Measurements from ENCODE around the gene INTS11. TPM values are rescaled to one million over a fixed set of nuclear protein-coding genes. Genes with fewer than 3 reads are reported as not detected.
A peak's percentile ranks its signal among the peaks of the same experiment; 100 is the strongest.

The INTS11 gene
- total RNA-seq, 2 donors from 2014 or later = 97.3 to 178 TPM

- peak overlapping the region in 1 of 2 donors; percentile 79 for H3K4me3 ChIP-seq
- peaks cover 35% of the 10 kb centered on the region for H3K4me1 ChIP-seq (replicated peaks)
- peak overlapping the region in 1 of 2 donors; percentile 93 for H3K27ac ChIP-seq
- no peak for DNase-seq (ENCODE audit: low spot score)
- peaks cover 0 to 33% of the 10 kb centered on the region in 2 donors for H3K36me3 ChIP-seq
- no peaks in the 10 kb centered on the region for H3K27me3 ChIP-seq (replicated peaks; ENCODE audit: insufficient read depth)
- intact Hi-C loops (cut with DNase I) = no loop called here
- WGBS = 55% methylated on average over 3 of the region's 3 CpGs
- H3K9me3 ChIP-seq = no peaks in the 10 kb centered on the region
- TF ChIP-seq CTCF (IDR thresholded peaks at IDR 0.05) = no peak
- TF ChIP-seq POLR2AphosphoS5 (IDR thresholded peaks at IDR 0.05) = no peak
- no peak for TF ChIP-seq POLR2A (IDR thresholded peaks at IDR 0.05)
Observed at GRCh38 chr1:1310109-1310385, 14.4 kb downstream of the INTS11 start.

- H3K27me3 ChIP-seq (replicated peaks; ENCODE audit: insufficient read depth) = no peaks in the 10 kb centered on the region
- DNase-seq (ENCODE audit: low spot score) = peak; percentile 35
- H3K9me3 ChIP-seq = no peaks in the 10 kb centered on the region
- peak overlapping the region; percentile 79 to 97 for H3K4me3 ChIP-seq
- intact Hi-C loops (cut with DNase I) = loop anchor here (5.0 kb wide), 1 partner anchor 38 kb away; the partner anchor contains the start of gene DVL1
- H3K4me1 ChIP-seq (replicated peaks) = peaks cover 40% of the 10 kb centered on the region
- TF ChIP-seq POLR2A (IDR thresholded peaks at IDR 0.05) (no peak), CTCF (IDR thresholded peaks at IDR 0.05) (no peak), POLR2AphosphoS5 (IDR thresholded peaks at IDR 0.05) (no peak)
- 25% methylated on average over 56 of the region's 57 CpGs for WGBS
- H3K36me3 ChIP-seq = peaks cover 0 to 33% of the 10 kb centered on the region in 2 donors
- peak overlapping the region; percentile 89 to 93 for H3K27ac ChIP-seq
Observed at GRCh38 chr1:1309251-1310108, 15.0 kb downstream of the INTS11 start.

- peaks cover 40% of the 10 kb centered on the region for H3K4me1 ChIP-seq (replicated peaks)
- peaks cover 0 to 26% of the 10 kb centered on the region in 2 donors for H3K36me3 ChIP-seq
- H3K27ac ChIP-seq = peak overlapping the region; percentile 89 to 93
- H3K9me3 ChIP-seq = no peaks in the 10 kb centered on the region
- no peak for TF ChIP-seq CTCF (IDR thresholded peaks at IDR 0.05)
- TF ChIP-seq POLR2AphosphoS5 (IDR thresholded peaks at IDR 0.05) = no peak
- TF ChIP-seq POLR2A (IDR thresholded peaks at IDR 0.05) = no peak
- intact Hi-C loops (cut with DNase I) = loop anchor here (5.0 kb wide), 1 partner anchor 38 kb away; the partner anchor contains the start of gene DVL1
- DNase-seq (ENCODE audit: low spot score) = no peak
- H3K4me3 ChIP-seq = peak overlapping the region; percentile 79 to 97
- WGBS = under 1% methylated on average over 45 of the region's 66 CpGs
- no peaks in the 10 kb centered on the region for H3K27me3 ChIP-seq (replicated peaks; ENCODE audit: insufficient read depth)
Observed at GRCh38 chr1:1308756-1309250, 15.7 kb downstream of the INTS11 start.

- no peaks in the 10 kb centered on the region for H3K27me3 ChIP-seq (replicated peaks; ENCODE audit: insufficient read depth)
- WGBS = under 1% methylated on average over 81 of the region's 131 CpGs
- H3K4me3 ChIP-seq = peak within 1 kb of the TSS; percentile 79 to 97
- peaks cover 40% of the 10 kb centered on the region for H3K4me1 ChIP-seq (replicated peaks)
- H3K36me3 ChIP-seq = peaks cover 0 to 19% of the 10 kb centered on the region in 2 donors
- intact Hi-C loops (cut with DNase I) = loop anchor here (5.0 kb wide), 1 partner anchor 39 kb away; the partner anchor contains the start of gene DVL1
- H3K9me3 ChIP-seq = no peaks in the 10 kb centered on the region
- TF ChIP-seq POLR2A (IDR thresholded peaks at IDR 0.05) (peak; percentile 34), CTCF (IDR thresholded peaks at IDR 0.05) (peak in 2 of 4 experiments; percentile 42 to 44), POLR2AphosphoS5 (IDR thresholded peaks at IDR 0.05) (peak; percentile 48)
- peak; percentile 75 for DNase-seq (ENCODE audit: low spot score)
- H3K27ac ChIP-seq = peak within 1 kb of the TSS; percentile 89 to 93
Observed at GRCh38 chr1:1307923-1308755, 16.3 kb downstream of the INTS11 start, which contains the start of the genes ACAP3 and PUSL1. TSS of gene ACAP3 (minus strand) at chr1:1307930. CDS start at chr1:1307815, 115 bp downstream. TSS of gene PUSL1 (plus strand) at chr1:1308597. CDS start at chr1:1308644, 47 bp downstream.

Measured in prostate gland (tissue), 2 donors.